GM19043 (cell line): ENCODE measurements around the gene ARHGEF40.

Source experiments
- ATAC-seq: cut with Tn5 transposase; IDR thresholded peaks from one replicate; pipeline ENCODE4 v1.9.1; 2021; ENCODE audit warnings: low read depth; ENCODE audit not compliant: unreplicated experiment

ARHGEF40 gene

DNA sequence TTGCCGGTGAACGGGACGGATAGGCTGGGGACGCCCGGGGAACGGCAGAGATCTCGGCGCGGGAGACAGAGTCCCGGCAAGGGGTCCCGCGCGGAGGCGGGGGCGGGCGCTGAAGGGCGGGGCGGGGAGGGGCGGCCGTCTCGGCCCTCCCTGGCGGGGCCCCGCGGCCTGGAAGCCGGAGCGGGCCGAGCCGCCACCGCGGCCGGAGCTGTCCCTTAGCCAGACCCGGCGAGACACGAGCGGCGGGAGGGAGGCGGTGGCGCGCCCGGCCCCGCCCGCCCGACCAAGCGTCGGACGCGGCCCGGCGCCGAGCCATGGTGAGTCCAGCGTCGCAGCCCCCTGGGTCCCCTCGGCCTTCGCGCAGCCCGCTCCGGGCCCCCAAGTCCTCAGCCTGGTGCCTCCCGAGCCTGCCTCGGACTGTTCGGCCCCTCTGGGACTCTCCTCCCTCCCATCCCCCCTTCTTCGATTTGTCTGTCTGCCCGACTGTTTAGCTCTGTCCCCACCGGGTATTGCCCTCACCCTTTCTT, at the start of gene ARHGEF40:
Gene ARHGEF40, plus strand, starts transcription at position 222 of the 527 bp plus-strand sequence. Its CDS starts 93 bp downstream, at position 315.
- ATAC-seq: no peak

DNA sequence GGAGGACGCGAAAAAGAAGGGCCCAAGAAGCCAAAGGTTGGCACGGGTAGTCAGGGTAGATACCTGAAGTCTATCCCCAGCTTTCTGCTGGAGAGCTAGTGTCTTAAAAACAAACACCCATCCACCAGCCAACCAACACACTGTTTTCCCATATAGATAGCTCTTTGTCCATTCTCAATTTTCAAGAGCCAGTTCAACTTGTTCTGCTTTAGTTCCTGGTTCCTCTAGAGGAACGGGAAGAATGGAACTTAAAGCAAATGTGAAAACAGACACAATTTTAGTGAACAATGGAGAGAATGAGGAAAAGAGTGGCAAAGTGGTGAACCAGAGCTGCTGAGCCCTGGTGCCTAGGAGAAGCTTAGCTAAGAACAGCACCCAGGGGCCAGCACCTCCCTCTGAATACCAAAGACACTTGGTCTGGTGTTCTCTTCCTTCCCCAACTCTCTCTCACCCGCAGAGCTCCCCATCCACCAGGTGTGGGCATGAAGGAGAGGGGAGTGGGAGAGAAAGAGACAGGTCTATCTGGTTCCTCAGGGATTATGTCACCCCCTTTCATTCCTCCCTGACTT, 49.0 kb upstream of the ARHGEF40 start:
- ATAC-seq: no peak

DNA sequence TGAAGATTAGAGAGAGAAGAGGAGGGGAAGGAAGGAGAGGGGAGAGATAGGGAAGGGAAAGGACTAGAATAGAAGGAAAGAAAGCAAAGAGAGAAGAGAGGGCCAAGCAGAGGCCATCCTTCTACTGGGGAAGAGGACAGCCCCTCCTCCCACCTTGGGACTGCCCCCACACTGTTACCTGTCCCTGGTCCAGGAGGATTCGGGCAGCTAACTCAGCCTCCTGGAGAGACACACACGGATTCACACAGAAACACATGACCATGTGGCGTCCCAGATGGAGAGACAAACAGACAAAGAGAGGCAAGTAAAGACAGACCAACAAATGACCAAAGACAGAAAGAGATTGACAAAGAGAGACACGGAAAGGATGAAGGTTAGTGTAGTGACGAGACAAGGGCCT, 47.4 kb upstream of the ARHGEF40 start:
- ATAC-seq: no peak

DNA sequence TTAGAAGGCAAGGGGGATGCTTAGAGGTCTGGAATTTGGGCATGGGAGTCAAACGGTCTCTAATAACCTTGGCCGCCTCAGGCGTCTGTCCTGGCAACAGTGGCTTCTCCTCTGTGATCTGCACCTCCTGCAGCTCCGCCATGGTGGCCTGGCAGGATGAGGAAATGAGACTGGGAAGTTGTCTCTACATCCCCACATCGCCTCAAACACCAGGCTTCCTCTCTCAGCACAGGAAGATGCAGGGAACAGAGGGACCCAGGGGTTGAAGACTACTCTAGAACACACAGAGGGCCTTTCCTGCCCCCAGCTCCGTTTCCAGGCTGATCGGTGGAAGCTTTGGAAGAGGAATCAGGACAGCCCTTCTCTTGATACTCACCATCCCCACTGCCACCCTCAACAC, 46.9 kb upstream of the ARHGEF40 start:
- ATAC-seq: no peak

- no peak for ATAC-seq
Observed at GRCh38 chr14:21023817-21024584, 46.1 kb upstream of the ARHGEF40 start.

- ATAC-seq: no peak
Observed at GRCh38 chr14:21024585-21025370, 45.3 kb upstream of the ARHGEF40 start, which contains the start of gene NDRG2. NDRG2 (minus strand) TSS chr14:21025061; CDS start chr14:21023315, 1,746 bp downstream.

DNA sequence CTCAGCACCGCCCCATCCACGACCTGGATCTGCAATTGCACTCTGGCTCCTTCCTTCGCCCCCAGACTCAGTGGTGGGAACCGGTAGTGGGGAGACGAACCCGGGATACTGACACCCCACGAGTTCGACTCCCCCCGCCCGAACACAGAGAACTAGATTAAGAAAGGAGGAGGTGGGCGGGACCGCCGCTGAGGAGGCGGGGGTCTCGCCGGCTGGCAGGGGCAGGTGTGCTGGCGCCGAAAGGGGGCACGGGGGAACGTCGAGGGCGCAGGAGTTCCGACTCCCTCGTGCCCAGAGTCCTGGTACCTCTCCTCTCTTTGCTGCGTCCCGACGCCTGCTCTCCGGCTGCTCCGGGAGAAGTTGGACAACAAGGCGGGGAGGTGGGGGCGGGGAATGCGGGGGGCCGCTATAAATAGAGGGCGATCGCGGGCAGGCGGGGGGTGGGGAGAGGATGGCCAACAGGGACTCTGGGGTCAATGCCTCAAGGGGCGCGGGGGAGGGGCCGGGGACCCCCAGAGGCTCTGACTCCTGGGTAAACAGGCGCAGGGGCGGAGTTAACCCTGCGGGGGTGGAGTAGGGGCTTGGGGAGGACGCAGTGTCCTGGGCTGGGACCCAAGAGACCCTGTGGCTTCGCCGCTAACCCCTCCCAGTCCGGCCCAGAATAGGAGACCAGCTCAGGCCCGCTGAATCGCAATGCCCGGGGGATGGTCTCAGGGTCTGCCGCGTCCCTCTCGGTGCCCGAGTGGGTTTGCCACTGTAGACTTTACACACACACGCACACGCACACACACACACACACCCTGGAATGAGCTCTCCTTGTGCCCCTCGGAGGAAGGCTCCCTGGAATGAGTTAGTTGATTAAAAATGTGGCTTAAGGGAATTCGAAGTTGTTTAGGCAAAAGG, 44.5 kb upstream of the ARHGEF40 start:
- ATAC-seq: no peak

DNA sequence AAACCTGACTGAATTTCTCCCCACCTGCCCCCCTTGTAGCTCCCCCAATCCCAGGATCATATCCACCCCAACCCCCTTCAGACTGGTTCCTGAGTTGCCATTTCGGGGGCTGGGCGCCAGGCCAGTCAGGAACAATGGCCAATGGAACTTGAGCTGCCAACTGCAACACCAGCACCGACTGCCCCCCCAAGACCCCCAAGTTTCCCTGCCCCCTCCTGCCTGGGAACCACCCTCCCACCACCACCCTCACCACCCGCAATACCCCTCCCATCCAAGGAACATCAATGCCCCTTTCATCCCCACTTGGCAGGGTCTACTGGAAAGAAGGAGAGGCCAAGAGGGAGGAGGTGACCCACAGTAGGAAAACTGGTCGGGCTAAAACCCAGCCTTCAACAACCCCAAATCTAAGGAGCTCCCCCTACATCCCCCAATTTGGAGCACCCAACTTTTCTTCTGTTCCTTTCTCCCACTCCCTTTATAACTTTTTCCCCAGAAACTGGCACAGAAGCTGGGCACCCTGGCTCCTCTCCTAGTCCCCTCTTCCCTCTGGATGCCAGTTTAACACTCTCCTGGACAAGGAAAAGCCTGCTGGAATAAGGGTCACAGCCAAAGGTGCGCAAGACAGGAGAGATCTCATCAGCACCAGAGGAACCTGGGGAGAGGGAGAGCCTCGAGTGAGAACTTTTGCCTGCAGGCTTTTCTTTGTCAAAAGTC, 43.7 kb upstream of the ARHGEF40 start:
- no peak for ATAC-seq

GRCh38 chr14:21026988-21027315, 43.2 kb upstream of the ARHGEF40 start:
- no peak for ATAC-seq

DNA sequence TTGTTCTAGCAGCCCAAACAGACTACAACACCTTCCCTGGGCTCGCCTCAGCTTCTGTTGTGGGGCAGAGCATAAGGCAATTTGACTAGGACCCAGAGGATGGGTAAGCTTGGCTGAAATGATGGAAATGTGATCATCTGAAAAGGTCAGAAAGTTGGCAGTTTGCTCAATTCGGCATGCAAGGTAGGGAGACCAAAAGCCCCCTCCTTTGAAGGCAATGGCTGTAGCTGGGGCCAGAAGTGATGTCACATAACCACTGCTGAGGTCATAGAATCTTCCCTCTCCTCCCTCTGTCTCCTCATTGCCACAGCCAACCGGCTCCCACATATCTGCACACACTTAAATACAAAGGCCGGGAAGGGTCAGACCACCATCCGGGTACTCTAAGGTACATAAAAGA, 40.2 kb upstream of the ARHGEF40 start, which contains the start of gene TPPP2:
Gene TPPP2, plus strand, starts transcription at position 301 of the 400 bp plus-strand sequence. CDS start 365 bp downstream, outside the sequence.
- ATAC-seq: no peak

- no peak for ATAC-seq
Observed at GRCh38 chr14:21030531-21030930, 39.6 kb upstream of the ARHGEF40 start.

DNA sequence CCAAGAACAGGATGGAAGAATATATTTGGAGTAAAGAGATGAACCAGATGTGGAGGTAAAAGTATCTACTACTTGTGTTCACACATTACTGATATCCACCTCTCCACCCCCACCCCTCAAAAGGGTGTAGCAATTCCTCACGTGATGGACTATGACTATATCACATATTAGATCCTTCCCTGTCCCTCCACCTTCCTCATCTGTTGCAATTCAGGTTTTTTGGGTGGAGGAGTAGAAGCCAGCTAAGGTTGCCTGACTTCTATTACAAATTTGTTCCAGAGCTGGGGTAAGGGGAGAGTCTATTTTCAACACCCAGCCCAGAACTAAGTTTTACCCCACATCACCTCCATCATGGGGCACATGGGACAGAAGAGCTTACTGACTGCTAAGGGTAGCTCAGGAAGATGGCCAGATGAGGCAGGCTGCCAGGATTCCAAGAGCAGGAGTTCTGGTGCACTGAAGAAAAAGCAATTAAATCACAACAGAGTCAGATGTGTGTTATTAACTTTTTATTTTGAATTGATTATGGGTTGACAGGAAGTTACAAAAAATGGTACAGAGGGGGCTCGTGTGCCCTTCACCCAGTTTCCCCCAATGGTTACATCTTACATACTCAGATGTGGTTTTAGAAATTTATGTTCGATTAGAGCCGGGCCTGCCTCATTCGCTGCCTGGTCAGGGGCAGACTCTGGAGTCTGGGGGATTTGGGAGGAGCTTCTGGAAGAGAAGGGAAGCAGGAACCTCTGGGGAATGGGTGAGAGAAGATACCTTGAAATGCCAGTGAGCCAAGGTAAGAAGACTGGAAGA, 37.6 kb upstream of the ARHGEF40 start:
- ATAC-seq: no peak

GRCh38 chr14:21033133-21033698, 36.9 kb upstream of the ARHGEF40 start:
- no peak for ATAC-seq

DNA sequence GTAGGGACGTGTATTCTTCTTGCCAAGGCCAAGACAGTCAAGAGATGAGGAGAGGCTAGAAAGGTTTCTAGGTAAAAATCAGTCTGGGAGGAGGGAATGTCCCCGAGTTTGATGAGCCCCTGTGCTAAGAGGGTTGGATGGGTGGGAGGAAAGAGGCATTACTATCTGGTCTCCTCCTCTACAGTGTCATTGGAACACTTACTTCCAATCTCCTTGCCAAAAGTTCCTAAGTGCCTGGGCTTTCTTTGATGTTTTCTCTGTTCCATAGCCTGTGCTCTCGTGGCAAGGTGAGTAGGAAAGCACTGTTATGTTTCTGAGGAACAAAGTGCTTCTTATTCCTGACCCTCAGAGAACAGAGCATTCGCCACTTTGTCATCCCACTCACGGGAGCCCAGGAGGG, 35.4 kb upstream of the ARHGEF40 start, which contains the start of gene RNASE13:
Gene RNASE13, minus strand, starts transcription at position 101 of the 400 bp plus-strand sequence. CDS start 519 bp downstream, outside the sequence.
- no peak for ATAC-seq

DNA sequence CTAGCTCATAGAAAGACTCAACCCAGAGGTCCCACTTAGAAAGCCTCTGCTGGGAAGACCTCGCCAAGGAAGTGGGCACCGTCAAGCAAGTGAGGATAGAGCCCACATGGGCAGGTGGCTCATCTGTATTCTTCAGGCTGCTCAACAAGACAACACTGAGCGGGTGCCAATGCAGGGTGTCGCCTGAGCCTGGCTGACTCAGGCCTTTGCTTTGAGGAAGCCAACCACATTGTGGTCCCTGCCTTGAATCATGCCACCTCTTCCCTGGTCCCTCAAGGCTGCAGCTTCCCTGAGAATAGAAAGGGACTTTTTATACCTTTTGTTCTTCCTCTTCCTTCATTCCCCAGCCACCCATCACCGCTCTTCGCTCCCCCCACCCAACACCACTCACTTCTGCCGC, 33.4 kb upstream of the ARHGEF40 start:
- ATAC-seq: no peak

DNA sequence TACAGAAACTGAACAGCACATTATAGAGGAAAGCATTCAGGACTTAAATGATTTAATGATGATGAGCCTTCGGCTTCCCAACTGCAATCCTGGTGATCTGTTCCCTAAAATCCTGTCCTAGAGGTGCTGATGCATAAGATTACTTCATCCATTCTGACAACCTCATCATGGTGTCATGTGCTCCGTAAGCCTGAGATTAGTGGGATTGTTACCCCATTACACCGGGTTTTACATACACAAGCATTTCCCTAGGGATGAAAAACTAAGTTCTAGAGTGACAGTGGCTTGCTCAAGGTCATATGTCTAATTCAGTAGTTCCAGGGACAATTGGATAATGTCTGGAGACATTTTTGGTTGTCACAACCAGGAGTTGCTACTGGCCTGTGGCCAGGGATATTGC, 32.9 kb upstream of the ARHGEF40 start:
- ATAC-seq: no peak

GRCh38 chr14:21038441-21039422, 31.4 kb upstream of the ARHGEF40 start:
- ATAC-seq: no peak
